BLaER1 treated with 17β-estradiol and CSF1 and Interleukin-3, amounts not matched to agents 10 nM and 100 nM (cell line): ENCODE results near the gene FAM200C.

Source experiments
- H3K27ac ChIP-seq, 11 experiments: shearing (Covaris generic); formaldehyde crosslinking; 2 replicates each; pipeline ENCODE4 v1.8.1; 2022
- H3K27me3 ChIP-seq, 11 experiments: shearing (Covaris generic); formaldehyde crosslinking; 2 replicates each; pipeline ENCODE4 v1.8.1; 2022
- H3K36me3 ChIP-seq, 11 experiments: shearing (Covaris generic); formaldehyde crosslinking; 2 replicates each; pipeline ENCODE4 v1.8.1; 2022
- H3K4me1 ChIP-seq, 10 experiments: shearing (Covaris generic); formaldehyde crosslinking; 2 replicates each; pipeline ENCODE4 v1.8.1; 2022
- H3K4me2 ChIP-seq, 11 experiments: shearing (Covaris generic); formaldehyde crosslinking; 2 replicates each; pipeline ENCODE4 v1.8.1; 2022
- H3K4me3 ChIP-seq, 10 experiments: shearing (Covaris generic); formaldehyde crosslinking; 2 replicates each; pipeline ENCODE4 v1.8.1; 2022
- H3K9ac ChIP-seq, 11 experiments: shearing (Covaris generic); formaldehyde crosslinking; 2 replicates each; pipeline ENCODE4 v1.8.1; 2022
- H3K9me3 ChIP-seq, 11 experiments: shearing (Covaris generic); formaldehyde crosslinking; replicated peaks in 1 of 11; 2 replicates each; pipeline ENCODE4 v1.8.1; 2022
- H4K20me1 ChIP-seq, 11 experiments: shearing (Covaris generic); formaldehyde crosslinking; 2 replicates each; pipeline ENCODE4 v1.8.1; 2022
- Cebpa-rat ChIP-seq, 11 experiments: shearing (Covaris generic); IDR thresholded peaks; 2 replicates each; pipeline ENCODE4 v1.8.1; 2022

Gene FAM200C

GRCh38 chr5:160432196-160432595 lies 32.3 kb upstream of the FAM200C start:
- Histone ChIP-seq H3K4me2 (peak overlapping the region in 9 of 11 experiments; percentile 70 to 93 (median 85); a peak in 17 of 22 replicates), H3K9ac (no peak overlapping the region; a peak in 1 of 22 replicates), H3K4me3 (no peak overlapping the region), H3K27me3 (no peaks in the 10 kb centered on the region), H3K4me1 (peaks cover 42 to 75% (median 58%) of the 10 kb centered on the region in 10 experiments), H3K36me3 (peaks cover 8 to 39% (median 33%) of the 10 kb centered on the region in 11 experiments; a peak in 20 of 22 replicates), H4K20me1 (0 out of 22 replicates have a peak, but pooled peaks cover 0 to 5% (median 0%) of the 10 kb centered on the region in 11 experiments), H3K9me3 (no peaks in the 10 kb centered on the region), H3K27ac (no peak overlapping the region)
- no peak for TF ChIP-seq Cebpa-rat (IDR thresholded peaks at IDR 0.05)

- peaks cover 8 to 68% (median 44%) of the 10 kb centered on the region in 11 experiments; a peak in 20 of 22 replicates for H3K36me3 ChIP-seq
- no peak for TF ChIP-seq Cebpa-rat (IDR thresholded peaks at IDR 0.05)
- no peaks in the 10 kb centered on the region; a peak in 1 of 22 replicates for H4K20me1 ChIP-seq
- no peak overlapping the region for H3K27ac ChIP-seq
- H3K4me3 ChIP-seq = no peak overlapping the region
- peaks cover 33 to 75% (median 52%) of the 10 kb centered on the region in 10 experiments for H3K4me1 ChIP-seq
- no peaks in the 10 kb centered on the region for H3K27me3 ChIP-seq
- H3K9me3 ChIP-seq = no peaks in the 10 kb centered on the region
- H3K9ac ChIP-seq = no peak overlapping the region
- H3K4me2 ChIP-seq = 0 out of 22 replicates have a peak overlapping the region, but pooled peaks of 1 of the 11 experiments have one; percentile 6
These were observed 27.8 kb upstream of the FAM200C start for GRCh38 chr5:160427607-160428006.

GRCh38 chr5:160423099-160423498 lies 23.2 kb upstream of the FAM200C start:
- H3K9me3 ChIP-seq = no peaks in the 10 kb centered on the region
- TF ChIP-seq Cebpa-rat (IDR thresholded peaks at IDR 0.05) = no peak
- peaks cover 8 to 39% (median 19%) of the 10 kb centered on the region in 11 experiments; a peak in 19 of 22 replicates for H3K36me3 ChIP-seq
- peaks cover 0 to 1% (median 0%) of the 10 kb centered on the region in 11 experiments; a peak in 3 of 22 replicates for H4K20me1 ChIP-seq
- H3K9ac ChIP-seq = peak overlapping the region in 7 of 11 experiments; percentile 17 to 87 (median 85); a peak in 12 of 22 replicates
- peaks cover 48 to 80% (median 66%) of the 10 kb centered on the region in 10 experiments for H3K4me1 ChIP-seq
- H3K27me3 ChIP-seq = no peaks in the 10 kb centered on the region
- H3K27ac ChIP-seq = peak overlapping the region in 2 of 11 experiments; percentile 4 to 84; a peak in 2 of 22 replicates
- H3K4me3 ChIP-seq = peak overlapping the region in 8 of 10 experiments; percentile 68 to 78 (median 74); a peak in 16 of 20 replicates
- peak overlapping the region; percentile 77 to 95 (median 88) for H3K4me2 ChIP-seq

- peak within 1 kb of the TSS; percentile 68 to 78 (median 74) for H3K4me3 ChIP-seq
- H3K27ac ChIP-seq = peak within 1 kb of the TSS in 10 of 11 experiments; percentile 68 to 91 (median 83); a peak in 21 of 22 replicates
These were observed 21.9 kb upstream of the FAM200C start, which contains the start of gene PTTG1 for GRCh38 chr5:160421625-160422258. Gene PTTG1, plus strand, starts transcription at chr5:160421855. Its CDS starts 458 bp downstream, at chr5:160422313.

GRCh38 chr5:160420331-160420610 lies 20.4 kb upstream of the FAM200C start:
- Histone ChIP-seq H3K4me3 (peak overlapping the region in 5 of 10 experiments; percentile 85 to 96 (median 91); a peak in 5 of 20 replicates), H3K9ac (peak overlapping the region; percentile 89 to 97 (median 93); a peak in 18 of 22 replicates), H3K27ac (peak overlapping the region in 9 of 11 experiments; percentile 87 to 96 (median 92); a peak in 17 of 22 replicates), H4K20me1 (peaks cover 0 to 24% (median 14%) of the 10 kb centered on the region in 11 experiments; a peak in 12 of 22 replicates), H3K9me3 (no peaks in the 10 kb centered on the region), H3K27me3 (no peaks in the 10 kb centered on the region), H3K4me1 (peaks cover 56 to 78% (median 69%) of the 10 kb centered on the region in 10 experiments), H3K4me2 (peak overlapping the region; percentile 75 to 95 (median 84); a peak in 21 of 22 replicates), H3K36me3 (peaks cover under 1 to 29% (median 9%) of the 10 kb centered on the region in 11 experiments; a peak in 19 of 22 replicates)
- TF ChIP-seq Cebpa-rat (IDR thresholded peaks at IDR 0.05) = no peak

More at GRCh38 chr5:160421625-160422258, 21.9 kb upstream of the FAM200C start, which contains the start of gene PTTG1:
- no peak for TF ChIP-seq Cebpa-rat (IDR thresholded peaks at IDR 0.05)
- no peaks in the 10 kb centered on the region for H3K27me3 ChIP-seq
- peaks cover 0 to 10% (median 5%) of the 10 kb centered on the region in 11 experiments; a peak in 10 of 22 replicates for H4K20me1 ChIP-seq
- peak within 1 kb of the TSS; percentile 77 to 95 (median 88) for H3K4me2 ChIP-seq
- peak within 1 kb of the TSS; percentile 73 to 87 (median 85) for H3K9ac ChIP-seq
- H3K36me3 ChIP-seq = peaks cover 0 to 25% (median 7%) of the 10 kb centered on the region in 11 experiments; a peak in 13 of 22 replicates
- peaks cover 59 to 83% (median 76%) of the 10 kb centered on the region in 10 experiments for H3K4me1 ChIP-seq
- no peaks in the 10 kb centered on the region for H3K9me3 ChIP-seq

GRCh38 chr5:160419458-160420330 lies 19.8 kb upstream of the FAM200C start:
- H3K27me3 ChIP-seq = no peaks in the 10 kb centered on the region
- no peaks in the 10 kb centered on the region for H3K9me3 ChIP-seq
- peaks cover 5 to 31% (median 14%) of the 10 kb centered on the region in 11 experiments; a peak in 20 of 22 replicates for H3K36me3 ChIP-seq
- TF ChIP-seq Cebpa-rat (IDR thresholded peaks at IDR 0.05) = no peak
- H3K9ac ChIP-seq = peak overlapping the region; percentile 89 to 97 (median 93)
- peak overlapping the region; percentile 75 to 95 (median 84) for H3K4me2 ChIP-seq
- H4K20me1 ChIP-seq = peaks cover 0 to 28% (median 14%) of the 10 kb centered on the region in 11 experiments; a peak in 12 of 22 replicates
- H3K4me1 ChIP-seq = peaks cover 51 to 74% (median 63%) of the 10 kb centered on the region in 10 experiments
- peak overlapping the region; percentile 84 to 96 (median 92) for H3K27ac ChIP-seq
- H3K4me3 ChIP-seq = peak overlapping the region; percentile 81 to 96 (median 88)

- Histone ChIP-seq H3K36me3 (peaks cover 11 to 33% (median 18%) of the 10 kb centered on the region in 11 experiments; a peak in 21 of 22 replicates), H3K4me3 (peak within 1 kb of the TSS; percentile 81 to 96 (median 88)), H3K4me2 (peak within 1 kb of the TSS; percentile 83 to 95 (median 90)), H3K27ac (peak within 1 kb of the TSS; percentile 84 to 96 (median 92)), H3K27me3 (no peaks in the 10 kb centered on the region), H3K4me1 (peaks cover 42 to 65% (median 54%) of the 10 kb centered on the region in 10 experiments), H3K9ac (peak within 1 kb of the TSS; percentile 89 to 97 (median 93)), H4K20me1 (peaks cover 0 to 28% (median 14%) of the 10 kb centered on the region in 11 experiments; a peak in 11 of 22 replicates), H3K9me3 (no peaks in the 10 kb centered on the region)
- TF ChIP-seq Cebpa-rat (IDR thresholded peaks at IDR 0.05) = no peak
These were observed 19.0 kb upstream of the FAM200C start, which contains the start of gene SLU7 for GRCh38 chr5:160418561-160419457. Gene SLU7, minus strand, starts transcription at chr5:160419081. Its CDS starts 3,787 bp downstream, at chr5:160415294.
